DMS53 (cell line): ENCODE results near the gene PROX1.
"Not testable (repeated sequence)": the region's sequence is repeated elsewhere in the genome, so short reads cannot be mapped to it uniquely, and the experiment has no call there.

Experiments
- DNase-seq: peaks from one replicate; lab custom pipeline; 2025; lab: John Stamatoyannopoulos, UW

The PROX1 gene

DNA sequence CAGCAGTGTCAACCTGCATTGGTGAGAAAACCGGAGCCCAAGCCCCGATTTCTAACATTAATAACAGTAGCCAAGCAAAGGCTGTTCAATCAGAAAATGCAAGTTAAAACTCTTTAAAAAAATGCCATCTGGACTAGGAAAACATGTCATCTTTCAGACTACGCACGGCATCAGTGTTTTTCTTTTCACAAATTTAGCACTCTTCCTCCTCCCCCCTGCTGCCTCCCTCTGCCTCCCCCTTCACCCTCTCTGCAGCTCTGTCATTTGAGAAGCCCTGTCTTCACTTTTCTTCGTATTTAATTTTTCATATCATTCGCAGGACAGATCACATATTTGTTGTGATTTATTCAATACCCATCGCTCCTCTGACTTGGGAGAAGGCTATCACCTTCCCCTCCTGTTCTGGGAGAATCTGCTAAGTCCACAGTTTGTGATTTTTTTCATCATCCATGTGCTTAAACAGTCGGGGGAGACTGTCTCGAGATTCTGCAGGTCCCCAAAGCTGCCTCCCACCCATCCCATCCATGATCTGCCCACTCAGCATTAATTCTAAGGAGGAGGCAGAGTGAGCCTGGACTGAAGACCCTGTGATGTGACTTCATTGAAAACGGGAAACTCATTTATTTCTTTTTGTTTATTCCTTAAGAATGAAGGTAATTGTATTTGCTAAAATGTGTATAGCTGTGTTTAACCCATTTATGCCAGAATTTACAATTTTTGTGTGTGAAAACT is 84.8 kb downstream of the PROX1 start:
- DNase-seq = no peak

DNA sequence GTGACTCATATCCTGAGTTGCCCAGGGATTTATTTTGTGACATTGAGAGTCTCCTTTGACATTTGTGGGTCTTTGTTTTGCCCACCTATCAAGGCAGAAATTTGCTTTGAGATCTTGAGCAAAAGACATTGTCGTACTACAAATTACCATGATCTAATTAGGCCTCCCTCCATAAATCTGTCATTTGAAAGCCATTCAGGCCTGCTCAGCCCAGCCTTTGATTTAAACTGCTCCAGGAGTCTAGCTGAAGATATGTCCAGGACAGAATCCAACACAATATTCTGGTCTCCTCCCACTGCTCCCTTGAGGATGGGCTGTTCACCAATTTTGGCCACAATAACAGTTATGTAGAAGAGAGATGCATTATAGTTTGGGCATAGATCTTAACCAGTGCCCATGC is 86.7 kb downstream of the PROX1 start:
- DNase-seq = no peak

DNA sequence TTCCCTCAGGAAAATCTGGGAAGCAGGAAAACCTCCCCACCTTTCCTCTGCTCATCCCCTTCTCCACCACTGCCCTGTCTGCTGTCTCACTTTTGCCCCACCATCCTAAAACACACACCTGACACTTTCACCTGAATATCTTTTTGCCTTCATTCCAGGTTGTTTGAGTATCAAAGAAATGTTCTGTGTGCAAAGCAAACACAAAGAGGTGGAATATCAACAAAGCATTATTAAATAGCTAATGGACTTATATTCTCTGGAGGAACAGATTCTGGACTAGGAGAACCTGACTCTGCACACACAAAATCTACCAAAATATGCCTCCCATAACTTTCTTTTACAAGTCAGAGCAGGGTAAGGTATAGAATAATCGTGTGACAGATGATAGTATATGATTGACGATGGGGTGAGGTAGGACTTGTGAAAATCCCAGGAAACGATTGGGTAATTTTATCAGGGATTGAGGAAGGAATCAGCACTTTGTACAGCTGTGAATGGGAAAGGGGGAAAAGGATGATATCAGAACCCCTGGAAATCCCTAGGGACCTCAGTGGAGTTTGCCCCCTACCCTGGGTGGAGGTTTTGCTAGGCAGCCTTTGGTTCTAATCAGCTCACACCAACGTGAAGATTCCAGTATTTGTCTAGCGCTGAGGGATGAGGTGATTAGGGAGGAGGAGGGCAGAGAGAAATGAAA is 87.7 kb downstream of the PROX1 start:
- DNase-seq = no peak

DNA sequence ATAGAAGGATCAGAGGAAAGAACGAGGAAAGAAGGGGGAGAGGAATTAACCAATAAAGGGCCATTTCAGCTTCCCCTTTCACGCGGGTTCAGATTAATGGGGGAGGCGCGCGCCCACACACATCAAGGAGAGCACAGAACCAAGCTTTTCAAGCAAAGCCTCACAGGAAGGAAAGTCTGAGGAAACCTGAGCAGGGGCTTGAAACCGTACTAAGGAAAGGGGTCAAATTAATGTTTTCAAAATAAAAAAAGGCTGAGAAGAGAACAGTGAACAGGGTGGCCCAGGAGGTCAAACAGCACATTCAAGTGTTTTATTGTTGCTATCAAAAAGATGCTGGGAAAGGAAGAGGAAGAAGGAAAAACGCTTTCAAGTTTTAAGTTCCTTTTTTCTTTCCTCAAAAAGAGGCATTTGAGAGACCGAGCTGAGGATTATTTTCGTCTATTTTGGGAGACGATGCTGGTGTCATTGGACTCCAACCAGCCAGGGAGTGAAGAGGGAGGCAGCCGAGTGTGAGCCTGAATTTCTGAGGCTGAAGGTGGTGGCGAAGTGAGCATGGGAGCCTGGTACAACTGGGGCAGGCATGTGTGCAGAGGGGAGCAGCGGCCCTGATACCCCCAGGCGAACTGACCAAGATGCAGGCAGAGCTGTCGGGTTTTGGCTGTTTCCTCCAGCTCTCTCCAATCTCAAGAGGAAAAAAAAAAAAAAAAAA is 88.4 kb downstream of the PROX1 start:
- DNase-seq = no peak

DNA sequence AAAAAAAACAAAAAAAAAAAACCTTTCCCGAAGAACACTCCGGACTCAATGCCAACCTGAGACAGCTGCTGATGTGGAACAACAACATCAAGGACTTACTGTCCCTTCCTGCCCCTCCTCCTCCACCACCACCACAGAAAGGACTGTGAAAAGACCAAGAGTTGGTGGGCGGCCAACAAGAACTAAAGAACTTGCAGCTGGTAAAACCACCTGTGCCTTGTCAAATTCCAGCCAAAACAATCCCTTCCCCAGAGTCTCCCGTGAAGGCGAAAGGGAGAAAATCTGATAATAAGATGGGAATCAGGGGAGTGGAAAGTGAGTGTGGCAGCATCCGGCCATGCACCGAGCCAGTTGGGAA is 88.9 kb downstream of the PROX1 start:
- no peak for DNase-seq

- no peak for DNase-seq
These were observed 91.2 kb downstream of the PROX1 start for GRCh38 chr1:214078950-214079349.

DNA sequence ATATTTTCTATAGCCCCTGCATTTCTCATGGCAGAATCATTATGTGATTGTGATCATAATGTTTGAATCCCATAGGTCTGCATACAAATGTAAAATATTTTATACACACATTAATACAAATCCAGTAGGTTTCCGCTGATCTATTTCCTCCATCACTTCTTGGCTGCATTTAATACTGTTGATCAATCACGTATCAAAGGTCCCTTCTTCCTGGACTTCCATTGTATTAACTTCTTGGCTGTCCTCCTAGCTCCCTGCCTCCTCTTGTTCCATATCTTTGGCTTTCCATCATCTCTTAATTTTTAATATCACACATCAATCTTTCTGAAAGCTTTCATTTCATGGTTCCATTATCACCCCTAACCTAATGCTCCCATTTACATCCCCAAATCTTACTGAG is 97.6 kb downstream of the PROX1 start:
- DNase-seq = no peak

GRCh38 chr1:214086945-214087344 is 99.2 kb downstream of the PROX1 start:
- DNase-seq = peak; percentile 31

- not testable (repeated sequence) for DNase-seq
These were observed 101.2 kb downstream of the PROX1 start for GRCh38 chr1:214089003-214089402.
